CD4-positive, alpha-beta T cell treated with Interleukin-15 for 4 hours (primary cell): Measurements from ENCODE around the gene HRH2.

Experiments used
- DNase-seq: peaks from one replicate; pipeline ENCODE4 v3.0.0-alpha.2; 2020; ENCODE audit warnings: low spot score

Gene HRH2

GRCh38 chr5:175677571-175677970 lies 19.7 kb downstream of the HRH2 start:
- DNase-seq = no peak

GRCh38 chr5:175678074-175678473 lies 20.2 kb downstream of the HRH2 start:
- no peak for DNase-seq

GRCh38 chr5:175679411-175679810 lies 21.5 kb downstream of the HRH2 start:
- DNase-seq = no peak

- DNase-seq = no peak
These were observed 22.1 kb downstream of the HRH2 start for GRCh38 chr5:175680020-175680419.

- no peak for DNase-seq
These were observed 22.6 kb downstream of the HRH2 start for GRCh38 chr5:175680463-175680862.

- no peak for DNase-seq
These were observed 23.4 kb downstream of the HRH2 start for GRCh38 chr5:175681045-175681967.

- no peak for DNase-seq
These were observed 24.1 kb downstream of the HRH2 start for GRCh38 chr5:175681968-175682340.

- DNase-seq = no peak
These were observed 24.8 kb downstream of the HRH2 start for GRCh38 chr5:175682664-175683063.

GRCh38 chr5:175683231-175683630 lies 25.4 kb downstream of the HRH2 start:
- DNase-seq = no peak

- DNase-seq = no peak
These were observed 26.1 kb downstream of the HRH2 start for GRCh38 chr5:175683921-175684320.

- DNase-seq = no peak
These were observed 27.1 kb downstream of the HRH2 start for GRCh38 chr5:175684931-175685330.

- no peak for DNase-seq
These were observed 28.0 kb downstream of the HRH2 start for GRCh38 chr5:175685701-175686350.

GRCh38 chr5:175686396-175686795 lies 28.5 kb downstream of the HRH2 start:
- DNase-seq = no peak

- no peak for DNase-seq
These were observed 29.0 kb downstream of the HRH2 start for GRCh38 chr5:175686826-175687225.

GRCh38 chr5:175687231-175687701 lies 29.4 kb downstream of the HRH2 start:
- DNase-seq = no peak

- no peak for DNase-seq
These were observed 30.7 kb downstream of the HRH2 start for GRCh38 chr5:175688352-175689146.

GRCh38 chr5:175689147-175689991 lies 31.5 kb downstream of the HRH2 start:
- no peak for DNase-seq

GRCh38 chr5:175690025-175690424 lies 32.2 kb downstream of the HRH2 start:
- no peak for DNase-seq

GRCh38 chr5:175690586-175690985 lies 32.7 kb downstream of the HRH2 start:
- no peak for DNase-seq

- DNase-seq = no peak
These were observed 33.9 kb downstream of the HRH2 start for GRCh38 chr5:175691761-175692160.

- DNase-seq = no peak
These were observed 34.5 kb downstream of the HRH2 start for GRCh38 chr5:175692235-175692995.
